Skeletal muscle tissue (tissue), 4 donors: Measurements from ENCODE around the gene C3orf22. TPM values are rescaled to one million over a fixed set of nuclear protein-coding genes. Genes with fewer than 3 reads are reported as not detected.

Experiments
- H3K27ac ChIP-seq: one replicate; pipeline ENCODE4 v1.7.0; 2013; ENCODE audit warnings: mild to moderate bottlenecking, low read depth, low read length, inconsistent platforms
- H3K27me3 ChIP-seq, 3 donors: one replicate each; pipeline ENCODE4 v1.7.0; 2013; ENCODE audit warnings: low read length in 3 of 3; ENCODE audit not compliant: control insufficient read depth in 3 of 3, insufficient read depth in 3 of 3
- H3K36me3 ChIP-seq, 3 donors: one replicate each; pipeline ENCODE4 v1.7.0; 2013; ENCODE audit warnings: low read length in 3 of 3; ENCODE audit not compliant: control insufficient read depth in 3 of 3, insufficient read depth in 3 of 3
- H3K4me1 ChIP-seq, 3 donors: one replicate each; pipeline ENCODE4 v1.7.0; 2013; ENCODE audit warnings: low read length in 3 of 3, mild to moderate bottlenecking in 3 of 3; ENCODE audit not compliant: control insufficient read depth in 3 of 3, insufficient read depth in 3 of 3
- H3K4me3 ChIP-seq, 3 donors: one replicate each; pipeline ENCODE4 v1.7.0; 2013; ENCODE audit warnings: low read length in 3 of 3
- H3K9ac ChIP-seq, 3 donors: one replicate each; pipeline ENCODE4 v1.7.0; 2013; ENCODE audit warnings: low read length in 3 of 3, mild to moderate bottlenecking in 3 of 3, moderate library complexity in 2 of 3, low read depth in 1 of 3
- H3K9me3 ChIP-seq, 3 donors: one replicate each; pipeline ENCODE4 v1.7.0; 2013; ENCODE audit warnings: low read length in 3 of 3; ENCODE audit not compliant: control insufficient read depth in 3 of 3
- total RNA-seq: library from RNA; depleted of rRNA; stranded (reverse); fragments of >200 nt; gene quantifications from one replicate; pipeline ENCODE4 v1.2.3, GENCODE V29; 2014
- donor health status: Osteomylitis.

The C3orf22 gene
- total RNA-seq, 1 donor from 2014 or later, result under 0.01 TPM

GRCh38 chr3:126529585-126530170, 29.1 kb downstream of the C3orf22 start:
- no peaks in the 10 kb centered on the region for H3K9me3 ChIP-seq
- peaks cover 0 to 6% (median 0%) of the 10 kb centered on the region in 3 donors for H3K4me1 ChIP-seq
- H3K36me3 ChIP-seq, result no peaks in the 10 kb centered on the region
- no peak overlapping the region for H3K9ac ChIP-seq
- H3K4me3 ChIP-seq, result no peak overlapping the region
- peaks cover 2 to 9% (median 7%) of the 10 kb centered on the region in 3 donors for H3K27me3 ChIP-seq
- no peak overlapping the region for H3K27ac ChIP-seq

GRCh38 chr3:126528800-126529541, 29.8 kb downstream of the C3orf22 start:
- H3K9me3 ChIP-seq, result no peaks in the 10 kb centered on the region
- no peak overlapping the region for H3K9ac ChIP-seq
- peaks cover 3 to 8% (median 6%) of the 10 kb centered on the region in 3 donors for H3K27me3 ChIP-seq
- no peaks in the 10 kb centered on the region for H3K36me3 ChIP-seq
- H3K27ac ChIP-seq, result no peak overlapping the region
- H3K4me1 ChIP-seq, result peaks cover 2 to 10% (median 3%) of the 10 kb centered on the region in 3 donors
- H3K4me3 ChIP-seq, result no peak overlapping the region

- Histone ChIP-seq H3K36me3 (no peaks in the 10 kb centered on the region), H3K4me1 (peaks cover 7 to 15% (median 9%) of the 10 kb centered on the region in 3 donors), H3K27ac (no peak overlapping the region), H3K4me3 (no peak overlapping the region), H3K9me3 (no peaks in the 10 kb centered on the region), H3K27me3 (peaks cover 3 to 13% (median 12%) of the 10 kb centered on the region in 3 donors), H3K9ac (no peak overlapping the region)
These were observed 30.3 kb downstream of the C3orf22 start for GRCh38 chr3:126528419-126528799.

- H3K27ac ChIP-seq, result no peak overlapping the region
- H3K27me3 ChIP-seq, result peaks cover 3 to 19% (median 14%) of the 10 kb centered on the region in 3 donors
- H3K9me3 ChIP-seq, result no peaks in the 10 kb centered on the region
- no peak overlapping the region for H3K9ac ChIP-seq
- no peak overlapping the region for H3K4me3 ChIP-seq
- no peaks in the 10 kb centered on the region for H3K36me3 ChIP-seq
- peaks cover 7 to 18% (median 10%) of the 10 kb centered on the region in 3 donors for H3K4me1 ChIP-seq
These were observed 31.1 kb downstream of the C3orf22 start for GRCh38 chr3:126527455-126528211.

- Histone ChIP-seq H3K36me3 (no peaks in the 10 kb centered on the region), H3K27ac (no peak overlapping the region), H3K9ac (no peak overlapping the region), H3K9me3 (no peaks in the 10 kb centered on the region), H3K4me3 (no peak overlapping the region), H3K27me3 (peaks cover 3 to 22% (median 14%) of the 10 kb centered on the region in 3 donors), H3K4me1 (peaks cover 7 to 18% (median 12%) of the 10 kb centered on the region in 3 donors)
These were observed 31.7 kb downstream of the C3orf22 start for GRCh38 chr3:126527006-126527405.

- peaks cover 7 to 18% (median 12%) of the 10 kb centered on the region in 3 donors for H3K4me1 ChIP-seq
- H3K27me3 ChIP-seq, result peaks cover 3 to 22% (median 14%) of the 10 kb centered on the region in 3 donors
- no peak overlapping the region for H3K27ac ChIP-seq
- H3K9ac ChIP-seq, result no peak overlapping the region
- H3K36me3 ChIP-seq, result no peaks in the 10 kb centered on the region
- no peaks in the 10 kb centered on the region for H3K9me3 ChIP-seq
- H3K4me3 ChIP-seq, result no peak overlapping the region
These were observed 32.1 kb downstream of the C3orf22 start for GRCh38 chr3:126526668-126527005.

GRCh38 chr3:126525853-126526667, 32.7 kb downstream of the C3orf22 start:
- Histone ChIP-seq H3K4me1 (peaks cover 7 to 18% (median 12%) of the 10 kb centered on the region in 3 donors), H3K27ac (no peak overlapping the region), H3K9me3 (no peaks in the 10 kb centered on the region), H3K27me3 (peaks cover 3 to 22% (median 14%) of the 10 kb centered on the region in 3 donors), H3K36me3 (no peaks in the 10 kb centered on the region), H3K4me3 (no peak overlapping the region), H3K9ac (no peak overlapping the region)

GRCh38 chr3:126525091-126525852, 33.5 kb downstream of the C3orf22 start:
- no peaks in the 10 kb centered on the region for H3K36me3 ChIP-seq
- H3K9ac ChIP-seq, result no peak overlapping the region
- H3K27me3 ChIP-seq, result peaks cover 3 to 22% (median 14%) of the 10 kb centered on the region in 3 donors
- H3K9me3 ChIP-seq, result no peaks in the 10 kb centered on the region
- no peak overlapping the region for H3K4me3 ChIP-seq
- H3K27ac ChIP-seq, result no peak overlapping the region
- H3K4me1 ChIP-seq, result peaks cover 7 to 18% (median 12%) of the 10 kb centered on the region in 3 donors

- Histone ChIP-seq H3K27me3 (peaks cover 3 to 25% (median 14%) of the 10 kb centered on the region in 3 donors), H3K27ac (no peak overlapping the region), H3K9me3 (no peaks in the 10 kb centered on the region)
These were observed 34.2 kb downstream of the C3orf22 start for GRCh38 chr3:126524429-126524988.

More at GRCh38 chr3:126524429-126524988, 34.2 kb downstream of the C3orf22 start:
- Histone ChIP-seq H3K36me3 (no peaks in the 10 kb centered on the region), H3K4me1 (peaks cover 7 to 18% (median 12%) of the 10 kb centered on the region in 3 donors), H3K4me3 (peak overlapping the region; percentile 26 to 63 (median 58)), H3K9ac (peak overlapping the region in 2 of 3 donors; percentile 23 to 62)
